A673 (cell line): ENCODE data around the gene UBE2E2. TPM values are rescaled to one million over a fixed set of nuclear protein-coding genes. Genes with fewer than 3 reads are reported as not detected.

ENCODE experiments used
- BruUV-seq: library from RNA; stranded (reverse); fragments of 400-500 nt; replicated peaks from 2 replicates; lab custom pipeline; 2021; lab: Mats Ljungman, UMichigan
- CTCF ChIA-PET: fragments of 300-600 bp; sonication (Branson Sonifier 250); formaldehyde crosslinking; loops from one replicate; lab custom pipeline; 2022; ENCODE audit warnings: antibody characterized with exemption; lab: Charles Lee
- POLR2A ChIA-PET: fragments of 300-600 bp; sonication (Branson Sonifier 250); formaldehyde crosslinking; loops from one replicate; lab custom pipeline; 2022; ENCODE audit warnings: antibody characterized with exemption; ENCODE audit not compliant: low non-redundant PET; lab: Charles Lee
- DNase-seq: peaks from one replicate; pipeline ENCODE4 v3.0.0-alpha.2; 2015; ENCODE audit warnings: low spot score
- H3K27ac ChIP-seq: fragments of 200-600 bp; sonication (generic); 2 replicates; pipeline ENCODE4 v1.5.1; 2016; ENCODE audit warnings: mixed run types, low read depth, mild to moderate bottlenecking, mixed read lengths, antibody characterized with exemption, low read length; ENCODE audit not compliant: poor library complexity, severe bottlenecking
- H3K27me3 ChIP-seq: fragments of 200-600 bp; sonication (generic); replicated peaks from 2 replicates; pipeline ENCODE4 v1.6.1; 2017; ENCODE audit warnings: mixed run types, low read depth, mild to moderate bottlenecking, mixed read lengths, antibody characterized with exemption, low read length; ENCODE audit not compliant: insufficient read depth, poor library complexity
- H3K36me3 ChIP-seq: fragments of 200-600 bp; sonication (generic); 2 replicates; pipeline ENCODE4 v1.6.1; 2016; ENCODE audit warnings: mixed run types, mild to moderate bottlenecking, mixed read lengths, antibody characterized with exemption, low read length; ENCODE audit not compliant: insufficient read depth, poor library complexity, severe bottlenecking
- H3K4me1 ChIP-seq: fragments of 200-600 bp; sonication (generic); 2 replicates; pipeline ENCODE4 v1.6.1; 2017; ENCODE audit warnings: mixed run types, mild to moderate bottlenecking, mixed read lengths, antibody characterized with exemption, low read length; ENCODE audit not compliant: insufficient read depth, poor library complexity, severe bottlenecking
- H3K4me3 ChIP-seq: fragments of 200-600 bp; sonication (generic); 2 replicates; pipeline ENCODE4 v1.5.1; 2016; ENCODE audit warnings: low read depth, mixed run types, mild to moderate bottlenecking, mixed read lengths, low read length; ENCODE audit not compliant: poor library complexity, severe bottlenecking
- H3K9me3 ChIP-seq: fragments of 200-600 bp; sonication (generic); 2 replicates; pipeline ENCODE4 v1.6.1; 2016; ENCODE audit warnings: mixed run types, low read depth, mild to moderate bottlenecking, mixed read lengths, antibody characterized with exemption, low read length; ENCODE audit not compliant: poor library complexity, severe bottlenecking
- CTCF ChIP-seq: fragments of 300-800, 200-600 bp; sonication (generic); conservative IDR thresholded peaks from 2 replicates; pipeline ENCODE4 v1.5.1; 2017; ENCODE audit warnings: low read depth, mild to moderate bottlenecking, antibody characterized with exemption, low read length, moderate library complexity, mixed read lengths
- EZH2 ChIP-seq: fragments of 200-600 bp; sonication (generic); IDR thresholded peaks from 2 replicates; pipeline ENCODE4 v1.6.1; 2017; ENCODE audit warnings: borderline replicate concordance, low read depth, mild to moderate bottlenecking, mixed read lengths, antibody characterized with exemption, low read length; ENCODE audit not compliant: poor library complexity, severe bottlenecking
- intact Hi-C: fragments of 100-400 bp; cut with micrococcal nuclease; formaldehyde crosslinking; loops from one replicate; pipeline ENCODE4 v1.10.0; 2022; ENCODE audit not compliant: unreplicated experiment
- total RNA-seq: library from RNA; stranded (reverse); gene quantifications from 2 replicates; pipeline ENCODE4 v1.2.3, GENCODE V29; 2021

The UBE2E2 gene
- total RNA-seq, 1 experiment from 2014 or later, result 2.0 TPM

GRCh38 chr3:23213813-23214212, 10.7 kb downstream of the UBE2E2 start:
- TF ChIP-seq EZH2 (no peak), CTCF (no peak)
- H3K4me1 ChIP-seq, result no peaks in the 10 kb centered on the region
- BruUV-seq, result no TSS peak
- no peak overlapping the region for H3K27ac ChIP-seq
- DNase-seq, result no peak
- POLR2A ChIA-PET, result no interaction called here
- no peak overlapping the region for H3K4me3 ChIP-seq
- H3K36me3 ChIP-seq, result no peaks in the 10 kb centered on the region
- intact Hi-C loops, result no loop called here
- H3K27me3 ChIP-seq, result no peaks in the 10 kb centered on the region
- H3K9me3 ChIP-seq, result no peaks in the 10 kb centered on the region
- CTCF ChIA-PET, result no interaction called here

GRCh38 chr3:23217872-23218554, 14.9 kb downstream of the UBE2E2 start:
- intact Hi-C loops, result no loop called here
- POLR2A ChIA-PET, result no interaction called here
- no peak for DNase-seq
- Histone ChIP-seq H3K36me3 (no peaks in the 10 kb centered on the region), H3K27ac (no peak overlapping the region), H3K4me3 (no peak overlapping the region), H3K27me3 (no peaks in the 10 kb centered on the region), H3K4me1 (no peaks in the 10 kb centered on the region), H3K9me3 (no peaks in the 10 kb centered on the region)
- TF ChIP-seq CTCF (no peak), EZH2 (no peak)
- BruUV-seq, result no TSS peak
- CTCF ChIA-PET, result no interaction called here

GRCh38 chr3:23219117-23219516, 16.0 kb downstream of the UBE2E2 start:
- Histone ChIP-seq H3K27ac (no peak overlapping the region), H3K36me3 (no peaks in the 10 kb centered on the region), H3K4me3 (no peak overlapping the region), H3K4me1 (no peaks in the 10 kb centered on the region), H3K27me3 (no peaks in the 10 kb centered on the region), H3K9me3 (no peaks in the 10 kb centered on the region)
- CTCF ChIA-PET, result no interaction called here
- no peak for TF ChIP-seq EZH2
- no peak for TF ChIP-seq CTCF
- no peak for DNase-seq
- BruUV-seq, result no TSS peak
- POLR2A ChIA-PET, result no interaction called here
- intact Hi-C loops, result no loop called here
